NCI-H1048 (cell line): Measurements from ENCODE around the gene PROSER2.

Experiments
- DNase-seq: peaks from one replicate; lab custom pipeline; 2025; lab: John Stamatoyannopoulos, UW

The PROSER2 gene

DNA sequence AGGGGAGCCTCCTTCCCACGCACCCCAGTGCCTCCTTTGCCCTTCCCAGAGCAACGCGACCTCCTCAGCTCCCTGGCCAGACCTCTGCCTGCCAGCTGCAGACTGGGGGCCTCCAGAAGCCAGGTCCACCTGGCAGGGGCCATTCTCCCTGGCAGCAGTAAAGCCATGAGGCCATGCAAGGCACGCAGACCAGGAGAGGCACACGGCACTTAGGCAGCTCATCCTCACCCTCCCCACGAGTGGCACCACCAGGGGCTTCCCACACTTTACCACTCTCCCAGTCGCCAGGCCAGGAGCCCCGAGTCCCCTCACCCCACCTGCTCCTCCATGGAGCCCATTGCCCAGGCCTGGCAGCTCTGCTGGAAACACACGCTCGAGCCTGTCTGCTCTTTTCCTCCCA is 85.4 kb downstream of the PROSER2 start:
- no peak for DNase-seq

DNA sequence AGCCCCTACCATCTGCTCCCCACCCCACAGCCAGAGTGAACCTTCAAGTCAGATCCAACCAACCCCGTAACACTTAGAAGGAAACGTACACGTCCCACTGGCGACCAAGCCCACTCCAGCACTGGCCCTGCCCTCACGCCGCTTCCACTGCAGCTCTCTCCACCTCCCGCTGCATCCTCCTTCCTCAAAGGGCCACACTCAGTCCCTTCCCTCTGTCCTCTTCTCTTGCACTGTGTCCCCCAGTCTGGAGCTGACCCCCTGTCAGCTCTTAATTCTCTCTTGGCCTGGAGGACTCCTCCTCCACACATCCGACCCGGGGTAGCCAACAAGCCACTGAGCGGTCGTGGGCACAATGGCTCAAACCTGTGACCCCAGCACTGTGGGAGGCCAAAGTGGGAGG is 85.8 kb downstream of the PROSER2 start:
- DNase-seq = no peak

DNA sequence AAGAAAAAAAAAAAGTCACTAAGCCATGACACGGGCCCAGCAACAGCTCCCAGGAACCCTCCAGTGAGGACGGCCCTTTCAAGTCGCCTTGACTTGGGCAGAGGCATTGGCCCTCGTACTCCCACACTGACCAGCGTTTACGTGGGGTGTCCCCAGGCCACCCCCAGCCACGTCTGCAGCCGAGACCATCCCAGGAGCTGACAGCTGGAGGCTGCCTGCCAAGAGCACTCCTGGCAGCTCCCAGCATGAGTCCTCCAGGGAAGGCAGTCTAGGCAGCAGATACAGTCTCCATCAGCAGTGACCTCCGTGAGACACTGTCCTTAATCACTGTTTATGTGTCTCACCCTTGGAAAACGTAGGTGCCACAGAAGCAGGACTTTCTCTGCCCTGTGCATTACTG is 86.5 kb downstream of the PROSER2 start:
- no peak for DNase-seq

DNA sequence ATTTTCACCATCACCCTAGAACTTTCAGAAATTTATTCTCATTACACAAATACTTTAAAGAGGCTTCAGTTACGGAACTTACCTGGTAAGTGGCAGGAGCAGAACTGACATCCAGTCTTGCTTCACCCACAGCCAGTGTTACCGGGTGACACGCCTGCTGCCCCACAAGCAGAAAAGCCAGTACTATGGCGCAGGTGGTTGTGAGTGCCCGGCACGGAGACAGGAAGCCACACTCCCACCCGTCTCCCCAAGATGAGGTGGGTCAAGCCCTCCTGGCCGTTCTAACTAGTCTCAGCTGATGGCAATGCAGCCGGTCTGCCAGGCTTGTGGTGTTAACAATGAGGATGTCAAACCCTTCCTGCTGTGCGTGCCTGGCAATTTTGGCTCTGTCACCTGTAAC is 86.9 kb downstream of the PROSER2 start:
- DNase-seq = no peak

DNA sequence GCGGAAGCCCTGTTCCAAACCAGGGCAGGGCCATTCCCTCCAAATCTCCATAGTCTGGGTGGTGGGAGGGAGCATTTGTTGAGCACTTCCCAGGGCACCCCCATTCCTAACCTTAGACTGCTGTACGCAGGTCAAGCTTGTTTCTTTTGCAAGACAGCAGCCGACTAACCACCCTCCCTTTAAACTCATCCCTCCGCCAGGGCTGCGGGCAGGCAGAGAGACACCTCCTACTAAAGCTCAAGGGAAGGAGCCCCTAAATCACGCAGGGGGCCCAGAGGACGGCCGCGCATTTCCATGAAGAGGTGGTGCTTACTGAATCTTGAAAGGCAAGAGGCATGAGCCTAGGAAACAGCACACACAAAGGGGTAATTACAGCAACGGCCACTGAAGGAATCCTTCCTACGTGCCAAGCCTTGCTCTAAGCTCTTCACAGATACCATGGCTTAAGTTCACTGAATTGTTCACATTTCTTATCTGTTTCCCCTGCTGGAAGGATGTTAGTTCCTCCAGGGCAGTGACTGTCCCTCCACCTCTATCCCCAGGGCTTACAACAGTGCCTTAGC is 90.0 kb downstream of the PROSER2 start:
- no peak for DNase-seq

DNA sequence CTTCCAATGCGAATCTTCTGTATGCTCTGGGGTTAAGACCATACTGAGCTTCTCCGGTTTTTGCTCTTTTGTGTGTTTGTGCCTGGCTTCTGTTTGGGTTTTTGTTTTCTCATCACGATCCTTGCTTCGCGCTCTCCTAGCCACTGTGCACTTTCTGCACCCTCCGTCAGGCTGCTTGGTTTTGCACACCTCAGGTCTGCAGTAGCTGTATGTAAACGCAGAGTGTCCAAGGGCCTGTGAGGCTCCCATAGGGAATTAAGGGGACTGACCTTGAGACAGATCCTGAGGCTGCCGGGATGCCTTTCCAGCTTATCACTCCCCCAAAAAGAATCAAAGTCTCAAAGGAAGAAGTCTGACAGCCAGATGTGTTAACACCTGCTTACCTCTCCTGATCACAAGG is 95.2 kb downstream of the PROSER2 start:
- no peak for DNase-seq

DNA sequence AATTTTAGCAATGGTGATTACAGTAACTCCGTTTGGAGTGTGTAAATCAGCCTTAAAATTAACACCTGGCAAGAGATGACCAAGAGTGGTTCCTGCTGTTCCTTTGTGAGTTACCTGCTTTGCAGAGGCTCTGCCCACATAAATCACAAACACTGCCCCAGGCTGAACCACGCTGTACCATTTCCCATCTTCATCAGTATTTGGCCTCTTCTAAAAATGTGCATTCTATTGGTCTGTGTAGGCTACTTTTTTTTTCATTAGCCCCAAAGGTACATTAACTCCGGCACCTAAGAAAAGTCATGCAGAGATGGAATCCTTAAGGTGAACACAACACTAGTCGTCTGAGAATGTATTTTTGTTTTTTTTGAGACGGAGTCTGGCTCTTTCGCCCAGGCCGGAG is 96.1 kb downstream of the PROSER2 start:
- DNase-seq = no peak
